NCI-H2196 treated with DMSO at 0.1 percent for 48 hours (cell line): Measurements from ENCODE around the gene INAFM2.
A peak's percentile ranks its signal among the peaks of the same experiment; 100 is the strongest.

Experiments used
- DNase-seq: peaks from one replicate; lab custom pipeline; 2025; ENCODE audit not compliant: unreplicated experiment; lab: John Stamatoyannopoulos, UW

INAFM2 gene

GRCh38 chr15:40323239-40323952, at the start of gene INAFM2:
Gene INAFM2 (plus strand): TSS chr15:40323692. CDS start chr15:40324056, 364 bp downstream.
- DNase-seq, result peak; percentile 47

DNA sequence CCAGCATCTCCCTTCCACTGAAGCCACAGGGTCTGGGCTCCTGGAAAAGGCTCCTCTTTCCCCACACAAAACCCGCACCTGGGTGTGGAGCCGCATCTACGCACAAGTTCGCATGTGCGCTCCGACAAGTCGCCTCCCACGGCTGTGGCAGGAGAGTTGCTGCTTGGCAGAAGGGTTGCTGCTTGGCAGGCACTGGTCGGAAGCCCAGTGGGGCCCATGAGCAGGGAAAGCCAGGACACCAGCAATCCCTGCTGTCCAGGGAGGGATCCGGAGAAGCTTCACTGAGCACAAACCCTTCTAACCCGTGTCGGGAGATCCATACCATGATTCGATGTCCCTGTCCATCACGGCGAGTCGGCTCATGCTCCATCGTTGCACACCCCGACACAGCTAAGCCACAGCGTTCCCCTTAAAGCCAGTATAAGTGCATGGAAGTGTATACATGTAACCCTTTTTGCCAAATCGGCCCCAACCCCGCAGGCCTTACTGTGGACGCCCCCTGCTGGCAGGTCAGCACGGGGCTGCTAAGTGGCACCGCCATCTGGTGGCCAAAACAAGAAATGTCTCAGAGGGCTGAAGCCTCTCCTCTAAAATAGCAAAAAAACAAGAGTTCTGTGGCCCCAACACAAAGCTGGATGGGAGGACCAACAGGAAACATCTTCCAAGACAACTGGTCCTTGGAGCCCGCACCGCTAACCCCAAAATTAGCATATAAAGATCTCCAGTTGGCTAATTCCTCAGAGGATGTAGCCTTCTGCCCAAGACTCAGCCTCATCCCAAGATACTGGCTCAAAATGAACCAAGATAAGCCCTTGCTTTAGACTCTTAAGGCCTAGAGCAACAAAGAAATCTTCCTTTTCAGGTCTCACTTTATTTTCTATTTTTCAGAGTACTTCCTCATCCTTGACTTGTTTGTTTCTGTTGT, 48.9 kb upstream of the INAFM2 start:
- peak; percentile 35 for DNase-seq

DNA sequence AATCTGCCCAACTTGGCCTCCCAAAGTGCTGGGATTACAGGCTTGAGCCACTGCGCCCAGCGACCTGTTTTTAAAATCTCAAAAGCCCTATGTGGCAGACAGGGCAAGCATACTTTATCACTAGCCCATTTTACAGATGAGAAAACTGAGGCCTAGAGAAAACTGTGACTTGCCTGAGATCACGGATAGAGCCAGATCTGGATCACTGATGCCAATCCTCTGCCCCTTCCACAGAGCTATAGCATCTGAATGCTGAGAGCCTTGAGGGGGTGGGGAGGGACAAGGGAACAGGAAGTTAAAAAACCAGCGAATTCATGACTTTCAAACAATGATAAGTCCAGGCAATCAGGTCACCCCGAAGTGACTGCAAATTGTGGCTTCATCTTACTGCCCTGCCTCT, 48.0 kb upstream of the INAFM2 start:
- no peak for DNase-seq

DNA sequence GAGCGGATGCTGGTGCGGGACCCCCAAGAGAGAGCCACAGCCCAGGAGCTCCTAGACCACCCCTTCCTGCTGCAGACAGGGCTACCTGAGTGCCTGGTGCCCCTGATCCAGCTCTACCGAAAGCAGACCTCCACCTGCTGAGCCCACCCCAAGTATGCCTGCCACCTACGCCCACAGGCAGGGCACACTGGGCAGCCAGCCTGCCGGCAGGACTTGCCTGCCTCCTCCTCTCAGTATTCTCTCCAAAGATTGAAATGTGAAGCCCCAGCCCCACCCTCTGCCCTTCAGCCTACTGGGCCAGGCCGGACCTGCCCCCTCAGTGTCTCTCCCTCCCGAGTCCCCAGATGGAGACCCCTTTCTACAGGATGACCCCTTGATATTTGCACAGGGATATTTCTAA, 47.5 kb upstream of the INAFM2 start:
- DNase-seq, result no peak

DNA sequence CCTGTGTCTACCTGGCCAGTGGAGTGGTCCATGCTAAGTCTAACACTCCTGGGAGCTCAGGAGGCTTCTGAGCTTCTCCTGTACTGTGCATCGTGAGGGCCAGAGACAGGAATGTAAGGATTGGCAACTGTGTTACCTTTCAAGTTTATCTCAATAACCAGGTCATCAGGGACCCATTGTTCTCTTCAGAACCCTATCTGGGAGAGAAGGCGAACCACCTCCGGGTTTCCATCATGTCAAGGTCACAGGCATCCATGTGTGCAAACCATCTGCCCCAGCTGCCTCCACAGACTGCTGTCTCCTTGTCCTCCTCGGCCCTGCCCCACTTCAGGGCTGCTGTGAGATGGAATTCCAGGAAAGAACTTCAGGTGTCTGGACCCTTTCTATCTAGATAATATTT, 46.6 kb upstream of the INAFM2 start:
- DNase-seq, result no peak

- DNase-seq, result no peak
Measured at GRCh38 chr15:40277471-40277870, 46.0 kb upstream of the INAFM2 start.

DNA sequence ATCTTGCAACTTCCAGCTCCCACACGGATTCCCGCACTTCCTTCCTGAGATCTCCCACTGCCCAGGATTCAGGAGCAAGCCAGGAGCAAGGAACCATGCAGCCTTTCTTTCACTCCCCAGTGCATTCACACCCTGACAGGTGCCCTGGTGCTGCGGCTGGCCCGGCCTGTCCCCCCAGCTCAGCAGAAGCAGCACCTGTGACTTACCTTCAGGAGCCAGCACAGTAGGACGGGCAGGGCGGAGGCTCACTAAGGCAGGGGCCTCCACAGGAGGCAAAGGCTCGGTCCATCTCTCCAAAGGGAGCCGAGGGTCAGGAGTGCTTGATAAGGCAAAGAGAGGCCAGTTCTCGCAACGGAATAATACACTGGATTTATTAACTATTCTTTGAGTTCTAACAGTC, 45.5 kb upstream of the INAFM2 start:
- DNase-seq, result no peak

- no peak for DNase-seq
Measured at GRCh38 chr15:40279437-40280141, 43.9 kb upstream of the INAFM2 start.

DNA sequence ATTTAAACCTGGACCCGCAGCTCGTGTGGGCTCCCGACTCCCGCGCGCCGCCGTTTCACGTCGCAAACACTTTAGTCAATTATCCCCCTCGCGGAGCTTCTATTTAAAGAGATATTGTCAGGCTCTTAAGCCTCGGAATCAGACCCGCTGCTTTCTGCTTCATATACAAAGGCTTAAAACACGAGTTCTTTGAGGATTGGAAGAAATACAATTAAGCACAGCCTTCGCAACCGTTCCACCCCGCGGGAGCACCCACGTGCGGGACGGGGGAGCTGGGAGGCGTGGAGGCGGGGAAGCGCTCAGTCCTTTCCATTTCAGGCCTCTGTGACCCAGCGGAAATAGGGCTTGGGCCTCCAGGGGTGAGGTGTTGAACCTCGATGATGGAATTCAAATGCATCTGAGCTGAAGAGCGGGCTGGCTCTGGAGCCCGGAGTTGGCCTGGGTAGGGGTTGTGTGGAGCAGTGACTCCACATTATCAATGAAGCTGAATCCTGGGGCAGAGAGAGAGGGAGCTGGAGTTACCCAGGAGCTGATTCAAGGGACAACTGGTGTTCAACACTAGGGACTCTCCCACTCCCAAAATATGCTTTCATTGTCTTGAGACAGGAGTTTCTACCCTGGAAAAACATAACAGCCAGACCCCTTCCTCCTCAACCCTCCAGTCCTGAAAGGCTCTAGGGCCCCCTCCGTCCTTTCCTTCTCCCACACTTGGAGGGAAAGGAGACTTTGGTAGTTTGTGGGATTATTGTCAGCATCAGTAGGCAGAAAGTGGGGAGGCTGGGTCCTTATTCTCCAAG, 43.0 kb upstream of the INAFM2 start:
- DNase-seq, result no peak

DNA sequence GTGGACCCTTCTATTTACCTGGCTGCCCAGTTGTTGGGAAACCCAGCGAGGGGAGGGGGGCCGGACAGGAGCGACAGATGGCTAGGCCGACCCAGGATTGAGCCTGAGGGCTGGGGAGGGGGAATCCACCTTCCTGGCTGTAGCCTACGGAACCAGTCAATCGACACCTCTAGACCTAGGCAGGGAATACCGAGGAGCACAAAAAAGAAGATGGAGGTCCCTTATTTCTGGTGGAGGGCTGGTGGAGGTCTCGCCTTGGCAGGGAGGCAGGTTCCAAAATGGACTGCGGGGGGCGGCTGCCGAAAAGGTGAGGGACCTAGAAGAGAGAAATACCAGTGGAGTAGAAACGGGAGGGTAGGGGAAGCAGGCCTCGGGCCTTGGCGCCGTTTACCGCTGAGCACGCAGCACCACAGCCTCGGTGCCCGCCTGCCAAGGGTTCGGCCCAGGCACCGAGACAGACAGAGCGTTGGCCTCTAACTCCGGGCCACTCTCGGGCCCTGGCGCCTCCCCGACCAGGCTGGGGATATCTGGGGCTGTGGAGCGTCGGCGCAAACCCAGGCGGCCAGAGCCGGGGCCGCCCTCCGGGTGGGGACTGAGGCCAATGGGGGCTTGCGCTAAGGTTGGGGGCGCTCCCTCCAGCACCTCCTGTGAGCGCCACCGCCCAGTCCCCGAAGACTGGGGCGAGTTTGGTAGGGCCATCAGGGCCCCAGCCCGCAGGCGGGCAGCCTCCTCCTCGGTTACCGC, 42.3 kb upstream of the INAFM2 start:
- DNase-seq, result no peak

GRCh38 chr15:40281801-40282146, 41.7 kb upstream of the INAFM2 start:
- DNase-seq, result no peak

GRCh38 chr15:40282147-40282868, 41.2 kb upstream of the INAFM2 start:
- DNase-seq, result no peak

DNA sequence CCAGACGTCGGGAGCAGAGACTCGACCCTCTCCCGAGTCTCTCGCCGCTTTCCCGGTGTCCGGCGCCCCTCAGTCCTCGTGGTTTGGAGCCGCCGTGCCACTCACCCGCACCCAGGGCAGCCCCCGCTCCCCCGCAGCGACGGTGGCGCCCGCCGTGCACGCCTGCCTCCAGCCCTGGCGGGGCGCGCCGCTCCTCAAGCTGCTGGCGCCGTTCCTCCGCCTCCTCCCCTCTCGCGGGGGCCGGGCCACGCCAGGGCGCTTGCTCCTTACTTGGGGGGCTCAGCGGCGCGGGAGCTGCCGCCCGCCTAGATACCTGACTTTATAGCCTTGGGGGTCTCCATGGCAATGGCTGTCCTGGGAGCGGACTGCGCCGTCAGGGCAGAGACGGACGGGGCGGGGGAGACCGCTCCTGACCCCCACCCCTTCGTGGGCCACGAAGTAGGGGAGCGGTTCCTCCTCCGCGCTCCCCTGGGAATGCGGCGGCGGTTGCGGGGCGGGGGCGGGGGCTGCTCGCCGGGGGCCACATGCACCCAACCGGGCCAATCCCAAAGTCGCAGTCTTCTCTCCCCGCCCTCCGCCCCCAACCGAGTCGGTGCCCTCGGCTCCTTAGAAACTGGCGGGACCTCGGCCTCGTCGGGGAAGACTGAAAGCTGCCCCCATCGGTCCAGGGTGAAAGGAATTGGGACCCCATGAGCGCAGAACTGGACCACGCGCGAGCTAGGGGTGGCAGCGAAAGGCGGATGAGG, 40.5 kb upstream of the INAFM2 start, which contains the start of gene ANKRD63:
Gene ANKRD63 (minus strand): TSS at position 196 of the 746 bp plus-strand sequence. CDS start 478 bp downstream, outside the sequence.
- no peak for DNase-seq

GRCh38 chr15:40283615-40284300, 39.7 kb upstream of the INAFM2 start:
- no peak for DNase-seq

DNA sequence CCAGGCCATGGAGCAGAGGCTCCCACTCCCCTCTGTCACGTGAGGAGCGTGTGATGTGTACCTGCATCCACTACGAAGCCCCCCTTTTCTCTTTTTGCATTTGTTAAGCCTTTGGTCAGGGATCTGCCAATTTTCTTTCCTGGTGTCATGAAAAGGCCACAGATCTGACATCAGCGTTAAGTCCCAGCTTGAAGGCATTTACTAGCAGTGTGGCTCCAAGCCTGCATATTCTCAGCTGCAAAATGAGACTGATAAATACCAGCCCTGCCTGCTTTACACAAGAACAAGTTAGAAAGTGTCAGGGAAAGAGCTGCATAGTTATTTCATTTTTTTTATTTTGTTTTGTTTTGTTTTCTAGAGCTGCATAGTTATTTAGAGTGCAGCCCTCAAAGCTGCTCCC, 38.3 kb upstream of the INAFM2 start:
- no peak for DNase-seq

GRCh38 chr15:40285554-40286011, 37.9 kb upstream of the INAFM2 start:
- no peak for DNase-seq

DNA sequence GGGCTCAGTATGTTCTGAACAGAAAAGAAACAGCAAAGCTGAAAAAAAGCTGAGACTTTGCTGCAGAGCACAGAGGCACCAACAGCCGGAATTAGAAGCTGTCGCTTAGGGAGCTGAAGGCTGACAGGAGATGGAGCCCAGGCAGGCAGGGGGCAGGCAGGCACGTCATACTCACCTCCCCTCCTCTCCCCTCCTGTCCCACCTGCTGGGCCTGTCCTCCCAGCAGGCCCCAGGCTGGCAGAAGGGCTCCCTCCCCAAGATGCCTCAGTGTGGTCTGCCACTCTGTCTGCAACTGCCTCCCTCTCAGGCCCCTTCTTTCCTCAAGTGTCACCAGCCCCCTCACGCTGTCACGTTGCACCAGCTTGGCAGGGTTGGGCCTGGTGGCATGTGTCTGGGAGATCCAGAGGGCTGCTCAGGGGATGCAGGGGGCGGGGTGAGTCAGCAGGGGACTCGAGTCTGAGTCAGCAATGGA, 37.4 kb upstream of the INAFM2 start:
- DNase-seq, result no peak

GRCh38 chr15:40286794-40287193, 36.7 kb upstream of the INAFM2 start:
- DNase-seq, result no peak
